Measurements from ENCODE around the gene BST2.
A peak's percentile ranks its signal among the peaks of the same experiment; 100 is the strongest.

Gene BST2, protein sequence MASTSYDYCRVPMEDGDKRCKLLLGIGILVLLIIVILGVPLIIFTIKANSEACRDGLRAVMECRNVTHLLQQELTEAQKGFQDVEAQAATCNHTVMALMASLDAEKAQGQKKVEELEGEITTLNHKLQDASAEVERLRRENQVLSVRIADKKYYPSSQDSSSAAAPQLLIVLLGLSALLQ

DNA sequence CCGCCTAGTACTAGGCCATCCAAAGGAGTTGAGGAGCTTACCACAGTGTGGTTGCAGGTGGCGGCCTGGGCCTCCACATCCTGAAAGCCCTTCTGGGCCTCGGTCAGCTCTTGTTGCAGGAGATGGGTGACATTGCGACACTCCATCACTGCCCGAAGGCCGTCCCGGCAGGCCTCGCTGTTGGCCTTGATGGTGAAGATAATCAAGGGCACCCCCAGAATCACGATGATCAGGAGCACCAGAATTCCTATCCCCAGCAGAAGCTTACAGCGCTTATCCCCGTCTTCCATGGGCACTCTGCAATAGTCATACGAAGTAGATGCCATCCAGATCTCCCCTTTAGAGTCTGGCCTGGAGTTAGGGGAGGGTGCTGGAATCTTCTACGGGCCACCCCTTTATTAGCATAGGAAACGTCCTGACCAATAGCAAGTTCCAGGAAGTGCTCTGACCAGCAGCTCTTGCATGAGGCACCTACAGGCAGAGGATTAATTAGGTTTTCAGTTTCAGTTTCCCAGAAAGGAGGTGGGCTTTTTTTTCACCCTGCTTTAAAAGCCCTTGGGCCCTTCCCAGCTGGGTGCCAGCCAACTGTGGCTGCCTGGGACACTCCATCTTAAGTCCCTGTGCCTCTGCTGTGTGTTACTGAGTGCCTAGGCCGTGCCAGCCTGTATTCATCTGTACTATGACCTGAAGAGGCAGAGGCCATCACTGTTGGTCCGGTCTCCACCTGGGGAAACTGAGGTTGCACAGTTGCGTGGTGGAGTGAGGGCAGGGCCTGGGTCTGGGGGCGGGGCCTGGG is at the start of gene BST2:
BST2 (minus strand) TSS at position 381 of the 796 bp plus-strand sequence; CDS start at position 326, 55 bp downstream.
- peak; percentile 91 to 98 (median 94) for DNase-seq

DNA sequence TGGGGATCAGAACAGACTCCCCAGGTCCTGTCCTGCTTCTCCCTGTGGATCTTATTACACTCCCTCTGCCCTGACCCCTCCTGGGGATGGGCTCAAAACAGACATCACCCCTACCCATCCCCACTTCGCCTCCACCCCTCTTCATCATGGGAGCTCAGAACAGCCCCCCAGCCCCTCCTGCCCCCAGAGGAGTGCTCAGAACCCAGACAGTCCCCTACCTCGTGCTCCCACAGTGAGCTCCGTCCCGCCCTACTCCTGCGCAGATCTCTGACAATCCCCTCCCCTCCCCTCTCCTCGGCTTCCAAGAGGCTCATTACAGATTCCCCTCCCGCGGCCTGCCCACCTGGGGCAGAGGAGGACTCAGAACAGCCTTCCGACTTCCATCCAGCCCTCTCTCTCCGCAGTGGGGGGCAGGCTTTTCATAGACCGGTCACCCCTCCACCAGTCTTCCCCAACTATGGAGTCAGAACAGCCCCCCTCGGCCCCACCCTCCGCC is 49.2 kb upstream of the BST2 start:
- DNase-seq, result no peak

DNA sequence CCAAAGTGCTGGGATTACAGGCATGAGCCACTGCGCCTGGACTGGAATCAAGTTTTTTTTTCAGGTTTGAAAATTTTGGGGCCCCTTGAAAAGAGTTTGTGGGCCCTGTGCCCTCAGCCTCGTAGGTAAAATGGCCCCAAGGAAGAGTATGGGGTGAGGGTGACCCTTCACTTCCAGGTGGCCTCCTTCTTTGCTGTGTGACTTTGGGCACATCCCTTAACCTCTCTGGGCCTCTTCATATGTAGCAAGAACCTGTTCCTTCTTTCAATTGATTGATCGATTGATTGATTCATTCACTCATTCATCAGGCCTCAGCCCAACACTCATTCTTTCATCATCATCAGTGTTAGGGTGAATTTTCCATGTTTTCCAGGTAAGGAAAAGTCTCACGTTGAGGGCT is 46.4 kb upstream of the BST2 start:
- no peak for DNase-seq

- peak in 2 of 3 donors; percentile 32 to 33 for DNase-seq
Measured at GRCh38 chr19:17450264-17451075, 45.0 kb upstream of the BST2 start.

DNA sequence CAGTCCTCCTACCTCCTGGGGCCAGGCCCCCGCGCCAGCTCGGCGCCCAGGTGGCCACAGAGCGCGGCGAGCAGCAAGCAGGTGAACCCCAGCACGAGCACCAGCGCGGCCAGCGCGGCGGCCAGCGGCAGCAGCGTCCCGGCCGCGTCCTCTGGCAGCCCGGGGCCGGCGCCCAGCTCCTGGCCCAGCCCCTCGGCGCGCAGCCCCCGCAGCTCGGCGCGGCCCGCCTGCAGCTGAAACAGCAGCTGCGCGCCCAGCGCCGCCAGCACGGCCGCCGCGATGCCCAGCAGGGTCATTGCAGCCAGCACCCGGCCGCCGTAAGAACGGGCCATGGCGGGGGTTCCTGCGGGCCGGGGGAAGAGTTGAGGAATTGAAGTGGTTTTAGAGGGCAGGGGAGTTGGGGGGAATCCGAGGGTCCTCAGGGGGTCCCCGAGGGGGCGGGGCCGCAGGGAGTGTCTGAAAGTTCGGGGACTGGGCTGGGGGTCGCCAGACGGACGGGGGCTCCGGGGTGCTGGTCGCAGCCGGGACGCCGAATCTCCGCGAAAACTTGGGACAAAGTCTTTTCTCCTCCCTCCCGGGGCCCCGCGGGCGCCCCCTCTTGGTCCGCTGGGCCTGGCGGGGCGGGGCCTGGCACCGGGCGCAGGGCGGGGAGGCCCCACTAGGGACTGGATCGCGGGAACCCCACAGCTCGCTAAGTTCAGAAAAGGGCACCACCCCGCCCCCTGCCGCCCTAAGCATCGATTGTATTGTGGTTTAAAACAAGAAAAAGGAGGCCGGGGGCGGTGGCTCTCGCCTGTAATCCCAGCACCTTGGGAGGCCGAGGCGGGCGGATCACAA is 42.9 kb upstream of the BST2 start, which contains the start of gene TMEM221:
TMEM221 (minus strand) TSS at position 538 of the 837 bp plus-strand sequence; CDS start at position 332, 206 bp downstream.
- peak; percentile 59 to 92 (median 83) for DNase-seq

GRCh38 chr19:17447704-17448130 is 42.3 kb upstream of the BST2 start:
- DNase-seq, result no peak

DNA sequence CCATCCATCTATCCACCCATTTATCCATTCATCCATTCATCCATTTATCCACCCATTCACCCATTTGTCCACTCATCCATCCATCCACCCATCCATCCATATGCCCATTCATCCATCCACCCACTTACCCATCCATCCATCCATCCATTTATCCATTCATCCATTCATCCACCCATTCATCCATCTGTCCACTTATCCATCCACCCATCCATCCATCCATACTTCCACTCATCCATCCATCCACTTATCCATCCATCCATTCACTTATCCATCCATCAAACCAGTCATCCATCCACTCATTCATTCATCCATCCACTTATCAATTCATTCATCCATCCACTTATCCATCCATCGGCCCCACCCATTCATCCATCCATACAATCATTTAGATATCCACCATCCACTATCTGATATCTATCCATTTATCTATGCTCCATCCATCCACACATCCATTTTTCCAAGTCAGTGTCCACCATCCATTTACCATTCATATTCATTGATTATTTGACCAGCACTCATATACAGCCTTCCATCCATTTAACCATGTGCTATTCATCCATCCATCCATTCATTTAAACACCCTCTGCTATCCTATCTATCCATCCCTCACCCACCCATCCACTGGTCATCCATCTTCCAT is 40.2 kb upstream of the BST2 start:
- no peak for DNase-seq

GRCh38 chr19:17441241-17442021 is 36.0 kb upstream of the BST2 start:
- peak; percentile 36 to 48 (median 39) for DNase-seq

- DNase-seq, result no peak
Measured at GRCh38 chr19:17436874-17437267, 31.4 kb upstream of the BST2 start.

GRCh38 chr19:17436094-17436873 is 30.9 kb upstream of the BST2 start:
- no peak for DNase-seq

- no peak for DNase-seq
Measured at GRCh38 chr19:17435218-17435617, 29.8 kb upstream of the BST2 start.

DNA sequence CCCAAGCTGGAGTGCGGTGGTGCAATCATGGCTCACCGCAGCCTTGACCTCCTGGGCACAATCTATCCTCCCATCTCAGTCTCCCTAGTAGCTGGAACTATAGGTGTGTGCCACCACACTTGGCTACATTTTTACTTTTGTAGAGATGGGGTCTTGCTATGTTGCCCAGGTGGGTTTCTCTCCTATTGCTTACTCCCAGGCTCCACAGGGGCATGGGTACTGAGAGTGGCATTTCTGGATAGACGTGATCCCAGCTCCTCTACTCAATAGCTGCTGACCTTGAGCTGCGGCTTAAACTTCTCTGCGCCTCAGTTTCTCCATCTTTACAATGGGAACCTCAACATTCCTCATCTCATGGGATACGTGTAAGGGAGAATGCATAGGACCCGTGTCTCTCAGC is 26.0 kb upstream of the BST2 start:
- no peak for DNase-seq

DNA sequence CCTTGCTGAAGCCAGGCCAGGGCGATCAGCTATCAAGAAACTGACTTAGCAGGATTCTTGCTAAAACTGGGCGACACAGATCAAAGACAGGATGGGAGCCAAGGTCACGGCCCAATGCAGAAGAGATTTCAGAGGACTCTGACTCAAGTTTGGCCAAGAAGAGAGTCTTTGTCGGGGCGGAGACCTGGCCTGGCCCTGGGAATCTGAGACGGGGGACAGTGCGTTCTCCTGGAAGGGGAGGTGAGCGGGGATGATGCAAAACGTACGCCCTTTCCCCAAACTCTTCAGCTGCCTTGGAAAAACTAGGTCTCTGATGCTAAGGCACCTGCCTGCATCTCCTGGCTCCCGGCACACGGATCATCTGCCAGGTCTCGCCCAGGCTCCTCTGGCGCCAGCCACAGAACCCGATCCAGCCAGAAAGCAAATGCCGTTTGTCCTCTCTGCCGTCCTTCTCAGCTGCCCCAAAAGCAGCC is 24.2 kb upstream of the BST2 start:
- no peak for DNase-seq

DNA sequence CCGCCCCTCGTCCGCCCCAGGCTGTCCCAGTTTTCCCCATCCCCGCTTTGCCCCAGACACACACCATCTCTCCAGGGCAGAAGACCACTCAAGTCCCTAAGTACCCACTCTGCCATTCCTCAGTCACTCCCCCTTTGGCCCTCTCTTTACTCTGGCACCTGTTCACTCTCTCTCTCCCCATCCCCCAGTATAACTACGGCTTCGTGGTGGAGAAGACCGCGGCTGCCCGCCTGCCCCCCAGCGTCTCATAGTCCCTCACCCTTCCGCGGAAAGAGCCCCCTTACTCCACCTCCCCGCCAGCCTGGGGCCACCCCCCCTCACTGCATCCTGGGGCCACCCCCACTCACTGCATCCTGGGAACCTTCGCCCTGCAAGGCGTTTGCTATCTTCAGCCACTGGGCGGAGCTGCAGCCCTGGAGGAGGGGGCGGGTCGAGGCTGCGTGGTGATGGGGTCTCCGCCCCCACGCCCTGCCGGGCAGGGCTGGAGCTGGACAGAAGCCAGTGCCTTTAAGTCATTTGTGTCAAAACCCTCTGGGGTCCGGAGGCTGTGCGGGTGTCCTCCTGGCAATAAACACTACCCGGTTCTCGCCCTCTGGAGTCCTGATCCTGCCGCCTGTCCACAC is 19.4 kb upstream of the BST2 start:
- DNase-seq, result peak; percentile 35 to 67 (median 41)

- DNase-seq, result no peak
Measured at GRCh38 chr19:17423429-17424208, 18.2 kb upstream of the BST2 start.

GRCh38 chr19:17421942-17422341 is 16.5 kb upstream of the BST2 start:
- DNase-seq, result no peak

DNA sequence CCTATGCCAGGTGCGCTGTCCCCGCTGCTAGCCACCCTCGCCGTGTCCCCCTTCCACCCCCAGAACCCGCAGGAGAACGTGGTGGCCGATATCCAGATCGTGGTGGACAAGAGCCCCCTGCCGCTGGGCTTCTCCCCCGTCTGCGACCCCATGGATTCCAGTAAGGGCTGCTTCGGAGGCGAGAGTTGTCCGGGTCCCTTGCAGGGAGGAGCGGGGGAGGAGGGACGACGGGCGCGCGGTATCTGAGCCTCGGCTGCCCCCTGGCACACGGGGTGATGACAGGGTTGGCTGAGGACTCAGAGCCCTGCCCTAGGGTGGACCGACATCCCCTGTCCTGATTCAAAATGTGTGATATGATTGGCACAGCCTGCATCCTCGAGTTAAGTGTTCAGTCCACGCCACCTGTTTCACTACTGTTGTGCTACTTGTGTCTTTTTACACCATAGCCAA is 15.1 kb upstream of the BST2 start:
- DNase-seq, result peak; percentile 39 to 69 (median 52)
